ENCODE data around the gene CARMIL1. TPM values are rescaled to one million over a fixed set of nuclear protein-coding genes. Genes with fewer than 3 reads are reported as not detected.

The CARMIL1 gene
- total RNA-seq, 1 donor from 2014 or later: 19.6 TPM

DNA sequence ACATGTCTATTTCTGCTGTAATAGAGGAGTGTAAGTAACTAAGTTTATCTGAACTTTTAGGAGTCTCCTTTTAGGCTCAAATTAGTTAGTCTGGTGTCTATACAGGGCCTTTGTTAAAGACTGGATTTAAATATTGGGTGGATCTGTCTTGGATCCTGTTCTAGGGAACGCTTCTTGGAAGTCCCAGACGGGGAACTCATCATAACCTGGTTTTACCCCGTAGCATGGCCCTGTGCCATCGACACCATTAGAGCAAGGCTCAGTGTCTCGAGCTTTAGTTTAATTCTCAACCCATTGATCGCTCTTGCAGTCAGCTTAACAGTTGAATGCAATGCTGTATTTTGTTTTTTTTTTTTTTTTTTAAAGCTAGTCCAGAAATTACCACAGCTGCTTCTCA, 89.9 kb downstream of the CARMIL1 start:
- no peak for TF ChIP-seq CTCF (IDR thresholded peaks at IDR 0.05)
- no peak for TF ChIP-seq POLR2AphosphoS5 (IDR thresholded peaks at IDR 0.05; ENCODE audit: insufficient read depth in 1 of 2, low read depth in 1 of 2)
- TF ChIP-seq POLR2A (IDR thresholded peaks at IDR 0.05): no peak
- H3K4me1 ChIP-seq: peaks cover 23% of the 10 kb centered on the region
- H3K9me3 ChIP-seq: no peaks in the 10 kb centered on the region
- no peak overlapping the region for H3K4me3 ChIP-seq
- no peak for DNase-seq (ENCODE audit: extremely low spot score in 2 of 2)
- no peaks in the 10 kb centered on the region for H3K36me3 ChIP-seq
- no peaks in the 10 kb centered on the region for H3K27me3 ChIP-seq
- intact Hi-C loops (cut with DNase I): no loop called here
- no peak overlapping the region for H3K27ac ChIP-seq

DNA sequence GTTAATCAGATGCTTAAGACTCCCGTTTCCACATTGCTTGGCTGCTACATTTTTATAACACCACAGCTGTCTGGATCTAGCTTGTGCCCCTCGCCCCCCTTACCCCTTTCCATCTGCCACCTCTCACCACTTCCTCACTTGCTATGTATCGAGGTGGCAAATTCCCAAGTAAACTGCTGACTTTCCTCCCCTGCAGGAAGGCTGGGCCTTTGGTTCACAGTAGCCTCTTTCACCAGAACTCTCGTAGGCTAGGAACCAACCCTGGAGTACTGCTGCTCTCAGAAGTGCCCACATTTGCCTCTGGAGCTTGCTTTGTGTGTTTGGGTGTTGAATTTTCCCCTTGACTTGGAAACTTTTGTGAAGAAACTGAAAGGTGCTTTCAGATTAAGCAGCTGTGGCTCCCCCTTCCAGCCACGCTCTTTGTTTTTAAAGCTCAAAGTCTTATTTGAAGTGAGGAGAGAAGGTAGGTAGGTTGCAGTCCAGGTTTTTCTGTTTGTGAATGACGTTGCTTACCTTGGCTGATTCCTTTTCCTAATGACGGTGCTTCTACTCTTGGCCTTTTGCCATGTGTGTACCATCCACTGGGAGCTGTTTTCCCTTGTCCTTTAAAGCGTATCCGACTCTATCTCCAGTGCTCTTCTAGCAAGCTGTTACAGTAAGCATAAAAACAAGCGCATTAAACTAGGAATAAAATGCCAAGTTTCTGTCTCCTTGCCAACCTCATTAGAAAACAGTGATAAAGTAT, 90.4 kb downstream of the CARMIL1 start:
- Histone ChIP-seq H3K36me3 (no peaks in the 10 kb centered on the region), H3K4me1 (peaks cover 23% of the 10 kb centered on the region), H3K27me3 (no peaks in the 10 kb centered on the region), H3K9me3 (no peaks in the 10 kb centered on the region), H3K27ac (peak overlapping the region; percentile 12), H3K4me3 (no peak overlapping the region)
- TF ChIP-seq POLR2AphosphoS5 (IDR thresholded peaks at IDR 0.05; ENCODE audit: insufficient read depth in 1 of 2, low read depth in 1 of 2) (no peak), POLR2A (IDR thresholded peaks at IDR 0.05) (no peak), CTCF (IDR thresholded peaks at IDR 0.05) (no peak)
- intact Hi-C loops (cut with DNase I): no loop called here
- DNase-seq (ENCODE audit: extremely low spot score in 2 of 2): no peak

DNA sequence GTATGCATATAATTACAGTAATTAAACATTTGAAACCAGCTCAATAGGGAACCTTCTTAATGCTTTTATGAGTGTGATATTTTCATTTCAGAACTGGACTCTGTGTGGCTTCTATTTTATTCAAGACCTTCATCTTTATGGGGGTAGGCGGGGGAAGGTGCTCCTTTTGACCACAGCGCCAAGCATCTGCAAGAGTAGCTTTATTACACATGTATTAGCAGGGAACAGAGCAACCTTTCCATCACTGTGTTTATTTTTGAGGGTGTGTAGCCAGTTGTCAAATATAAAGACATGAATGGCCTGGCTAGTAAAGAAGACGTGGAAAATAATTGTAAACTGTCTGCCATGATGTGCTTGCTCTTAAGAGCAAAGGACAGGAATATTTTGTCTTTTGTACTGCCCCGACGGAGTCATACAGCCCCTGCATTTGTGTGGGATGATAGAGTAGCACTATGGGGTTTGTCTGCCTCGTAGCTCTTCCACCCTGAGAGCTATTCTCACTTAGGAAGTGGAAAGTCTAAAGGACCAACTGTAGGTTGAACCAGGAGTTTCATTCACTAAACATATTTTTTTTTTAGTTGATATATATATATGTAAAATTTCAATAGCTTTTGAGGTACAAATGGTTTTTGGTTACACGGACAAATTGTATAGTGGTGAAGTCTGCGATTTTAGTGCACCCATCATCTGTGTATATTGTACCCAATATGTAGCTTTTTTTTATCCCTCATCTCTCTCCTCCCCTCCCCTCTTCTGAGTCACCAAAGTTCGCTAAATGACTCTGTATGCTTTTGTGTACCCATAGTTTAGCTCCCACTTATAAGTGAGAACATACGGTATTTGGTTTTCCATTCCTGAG, 91.2 kb downstream of the CARMIL1 start:
- DNase-seq (ENCODE audit: extremely low spot score in 2 of 2): no peak
- Histone ChIP-seq H3K4me1 (peaks cover 23% of the 10 kb centered on the region), H3K36me3 (no peaks in the 10 kb centered on the region), H3K27ac (no peak overlapping the region), H3K27me3 (no peaks in the 10 kb centered on the region), H3K4me3 (no peak overlapping the region), H3K9me3 (no peaks in the 10 kb centered on the region)
- intact Hi-C loops (cut with DNase I): no loop called here
- TF ChIP-seq POLR2A (IDR thresholded peaks at IDR 0.05): no peak
- TF ChIP-seq CTCF (IDR thresholded peaks at IDR 0.05): no peak

DNA sequence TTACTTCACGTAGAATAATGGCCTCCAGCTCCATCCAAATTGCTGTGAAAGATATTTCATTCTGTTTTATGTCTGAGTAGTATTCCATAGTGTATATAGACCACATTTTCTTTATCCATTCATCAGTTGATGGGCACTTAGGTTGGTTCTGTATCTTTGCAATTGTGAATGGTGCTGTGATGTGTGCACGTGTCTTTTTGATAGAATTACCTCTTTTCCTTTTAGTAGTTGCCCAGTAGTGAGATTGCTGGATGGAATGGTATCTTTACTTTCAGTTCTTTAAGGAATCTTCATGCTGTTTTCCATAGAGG, 91.8 kb downstream of the CARMIL1 start:
- Histone ChIP-seq H3K4me1 (peaks cover 23% of the 10 kb centered on the region), H3K4me3 (no peak overlapping the region), H3K36me3 (no peaks in the 10 kb centered on the region), H3K27me3 (no peaks in the 10 kb centered on the region), H3K9me3 (no peaks in the 10 kb centered on the region), H3K27ac (no peak overlapping the region)
- TF ChIP-seq POLR2A (IDR thresholded peaks at IDR 0.05) (no peak), CTCF (IDR thresholded peaks at IDR 0.05) (no peak), POLR2AphosphoS5 (IDR thresholded peaks at IDR 0.05; ENCODE audit: insufficient read depth in 1 of 2, low read depth in 1 of 2) (no peak)
- no peak for DNase-seq (ENCODE audit: extremely low spot score in 2 of 2)
- intact Hi-C loops (cut with DNase I): no loop called here

GRCh38 chr6:25375125-25375524, 96.0 kb downstream of the CARMIL1 start:
- H3K4me3 ChIP-seq: no peak overlapping the region
- H3K36me3 ChIP-seq: no peaks in the 10 kb centered on the region
- TF ChIP-seq POLR2A (IDR thresholded peaks at IDR 0.05) (no peak), CTCF (IDR thresholded peaks at IDR 0.05) (no peak), POLR2AphosphoS5 (IDR thresholded peaks at IDR 0.05; ENCODE audit: insufficient read depth in 1 of 2, low read depth in 1 of 2) (no peak)
- H3K27ac ChIP-seq: no peak overlapping the region
- H3K9me3 ChIP-seq: no peaks in the 10 kb centered on the region
- intact Hi-C loops (cut with DNase I): no loop called here
- peaks cover 4% of the 10 kb centered on the region for H3K4me1 ChIP-seq
- DNase-seq (ENCODE audit: extremely low spot score in 2 of 2): no peak
- no peaks in the 10 kb centered on the region for H3K27me3 ChIP-seq
